GM18499 (cell line): ENCODE measurements around the gene KCMF1.

Experiments used
- ATAC-seq: cut with Tn5 transposase; IDR thresholded peaks from one replicate; pipeline ENCODE4 v1.9.1; 2021; ENCODE audit warnings: moderate number of reproducible peaks; ENCODE audit not compliant: insufficient read depth, unreplicated experiment

Gene KCMF1

DNA sequence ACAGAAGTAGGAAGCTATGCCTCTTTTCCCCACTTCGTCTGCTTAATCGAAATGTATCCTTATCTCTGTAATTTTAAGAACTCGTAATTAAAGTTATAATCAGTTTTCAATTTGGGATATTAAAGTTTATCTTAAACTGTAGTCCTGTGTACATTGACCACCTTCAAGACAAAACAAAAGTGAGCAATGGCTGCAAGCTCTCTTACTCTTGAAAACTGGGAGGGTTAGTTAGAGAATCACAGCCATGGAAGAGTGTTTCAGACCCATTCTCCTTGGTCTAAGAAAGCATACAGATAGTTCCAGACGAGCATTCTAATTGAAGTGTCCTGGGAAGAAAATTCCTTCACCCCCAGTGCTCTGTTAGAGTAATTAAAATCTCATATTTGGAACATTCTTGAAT, 2.0 kb downstream of the KCMF1 start:
- no peak for ATAC-seq

- no peak for ATAC-seq
Observed at GRCh38 chr2:84980263-84980983, 9.5 kb downstream of the KCMF1 start.

DNA sequence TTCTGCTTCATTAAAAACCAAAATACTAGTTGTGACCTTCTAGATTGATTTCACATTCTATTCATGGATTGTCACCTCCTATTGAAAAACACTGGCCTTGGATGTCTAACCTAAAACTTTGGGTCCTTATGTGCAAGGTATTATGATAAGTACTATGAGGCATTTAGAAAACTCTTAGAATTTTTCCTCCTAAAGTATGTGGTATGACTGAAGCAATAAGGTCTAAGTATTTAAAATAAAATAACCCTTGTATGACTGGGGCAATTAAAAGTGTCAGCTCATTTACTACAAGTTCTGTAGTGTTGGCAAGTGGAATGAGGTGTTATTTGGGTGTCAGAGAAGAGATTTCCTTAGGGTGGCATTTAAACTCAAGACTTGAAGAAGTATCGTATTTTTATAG, 15.1 kb downstream of the KCMF1 start:
- ATAC-seq = no peak

DNA sequence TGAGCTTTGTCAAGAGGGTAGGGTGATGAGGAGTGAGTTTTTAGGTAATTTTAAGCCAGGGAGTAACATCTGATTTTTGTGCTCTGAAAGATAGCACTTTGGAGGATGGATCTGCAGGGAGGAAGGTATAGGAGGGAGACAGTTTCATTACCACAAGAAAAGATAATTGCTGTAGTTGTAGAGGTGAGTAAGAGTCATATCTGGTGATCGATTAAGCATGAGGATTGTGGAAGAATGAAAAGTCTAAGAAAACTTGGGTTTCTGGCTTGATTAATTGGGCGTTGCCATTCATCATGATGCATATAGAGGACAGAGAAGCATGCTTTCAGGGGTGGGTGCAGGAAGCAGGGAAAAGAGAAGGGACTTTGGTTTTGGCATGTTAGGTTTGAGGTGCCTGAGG, 18.5 kb downstream of the KCMF1 start:
- no peak for ATAC-seq

GRCh38 chr2:84989927-84990326, 19.0 kb downstream of the KCMF1 start:
- ATAC-seq = no peak

DNA sequence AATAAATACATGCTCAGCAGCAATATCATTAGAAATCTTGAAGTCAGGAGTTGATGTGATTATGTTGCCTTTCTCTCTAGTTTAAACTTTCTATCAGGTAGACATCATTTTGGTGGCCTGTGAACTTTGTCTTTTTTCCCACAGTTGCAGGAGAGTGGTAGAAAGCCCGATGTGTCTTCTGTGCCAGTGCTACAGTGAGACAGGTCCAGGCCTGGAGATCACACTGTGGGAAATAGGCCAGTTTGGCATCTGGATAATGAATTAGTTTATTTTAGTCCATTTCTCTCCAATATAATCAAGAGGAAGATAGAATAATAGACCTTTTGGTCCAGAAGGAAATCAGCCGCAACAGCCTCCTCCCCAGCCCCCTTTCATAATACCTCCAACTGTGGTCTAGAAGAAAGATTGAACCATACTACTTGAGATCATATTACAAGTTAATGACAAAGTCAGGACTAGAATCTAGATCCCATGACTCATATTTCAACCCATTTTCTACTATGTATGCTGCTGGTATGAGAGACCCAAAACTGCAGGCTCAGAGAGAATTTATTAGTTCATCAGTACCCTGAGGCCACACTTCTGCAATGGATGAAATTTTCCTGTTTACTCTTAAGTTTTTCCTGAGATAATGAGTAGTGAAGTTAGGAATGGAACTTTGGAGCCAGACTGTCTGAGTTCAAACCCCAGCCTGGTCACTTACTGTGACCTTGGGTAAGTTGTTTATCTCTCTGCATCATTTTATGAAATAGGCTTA, 20.6 kb downstream of the KCMF1 start:
- ATAC-seq = no peak

DNA sequence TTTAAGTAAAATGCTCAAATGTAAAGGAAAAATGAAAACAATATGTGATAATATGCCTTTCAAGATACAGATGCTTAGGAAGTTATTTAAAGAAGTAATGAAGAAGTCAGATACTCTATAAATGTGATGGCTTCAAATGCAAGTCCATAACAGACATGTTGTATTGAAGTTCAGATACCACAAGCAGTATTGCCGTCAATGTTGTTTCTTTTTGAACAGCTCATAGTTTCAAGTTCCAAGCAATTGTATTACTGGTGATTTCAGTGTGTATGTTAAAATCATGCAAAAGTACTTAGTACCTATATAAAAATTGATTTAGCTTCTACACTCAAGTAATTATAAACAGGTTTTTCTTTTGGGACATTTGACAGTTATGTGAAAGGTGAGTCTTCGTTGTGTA, 24.9 kb downstream of the KCMF1 start:
- ATAC-seq = no peak

- no peak for ATAC-seq
Observed at GRCh38 chr2:84996909-84997308, 25.9 kb downstream of the KCMF1 start.

- no peak for ATAC-seq
Observed at GRCh38 chr2:84999553-84999955, 28.6 kb downstream of the KCMF1 start.

DNA sequence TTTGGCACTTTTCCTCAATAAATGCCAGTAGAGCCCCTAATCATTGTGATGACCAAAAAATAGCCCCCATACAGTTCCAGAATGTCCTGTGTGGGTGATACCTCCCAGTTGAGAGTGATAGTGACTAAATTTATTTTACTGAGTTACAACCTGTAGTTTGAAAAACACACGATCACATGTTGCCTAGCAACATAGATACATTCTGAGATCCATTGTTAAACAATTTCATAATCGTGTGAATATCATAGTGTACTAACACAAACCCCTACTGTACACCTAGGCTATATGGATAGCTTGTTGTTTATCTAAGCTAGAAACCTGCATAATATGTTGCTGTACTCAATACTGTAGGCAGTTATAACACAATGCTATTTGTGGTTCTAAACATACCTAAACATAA, 30.6 kb downstream of the KCMF1 start:
- ATAC-seq = no peak

DNA sequence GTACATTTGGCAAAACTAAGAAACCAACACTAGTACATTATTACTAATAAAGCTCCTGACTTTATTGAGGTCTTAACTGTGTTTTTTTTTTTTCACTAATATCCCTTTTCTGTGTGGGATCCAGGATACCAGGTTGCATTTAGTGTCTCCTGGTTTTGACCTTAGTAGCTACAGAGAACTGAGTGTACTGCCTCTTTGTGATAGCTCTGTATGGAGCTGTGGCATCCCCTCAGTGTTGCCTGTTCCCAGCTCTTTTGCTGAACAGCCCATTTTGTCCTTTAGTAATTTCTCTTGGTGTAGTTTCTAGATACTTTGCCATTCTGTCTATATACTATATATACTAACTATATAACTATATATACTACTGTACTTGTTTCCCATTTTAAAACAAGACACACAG, 31.6 kb downstream of the KCMF1 start:
- no peak for ATAC-seq

- ATAC-seq = no peak
Observed at GRCh38 chr2:85008252-85008651, 37.3 kb downstream of the KCMF1 start.

DNA sequence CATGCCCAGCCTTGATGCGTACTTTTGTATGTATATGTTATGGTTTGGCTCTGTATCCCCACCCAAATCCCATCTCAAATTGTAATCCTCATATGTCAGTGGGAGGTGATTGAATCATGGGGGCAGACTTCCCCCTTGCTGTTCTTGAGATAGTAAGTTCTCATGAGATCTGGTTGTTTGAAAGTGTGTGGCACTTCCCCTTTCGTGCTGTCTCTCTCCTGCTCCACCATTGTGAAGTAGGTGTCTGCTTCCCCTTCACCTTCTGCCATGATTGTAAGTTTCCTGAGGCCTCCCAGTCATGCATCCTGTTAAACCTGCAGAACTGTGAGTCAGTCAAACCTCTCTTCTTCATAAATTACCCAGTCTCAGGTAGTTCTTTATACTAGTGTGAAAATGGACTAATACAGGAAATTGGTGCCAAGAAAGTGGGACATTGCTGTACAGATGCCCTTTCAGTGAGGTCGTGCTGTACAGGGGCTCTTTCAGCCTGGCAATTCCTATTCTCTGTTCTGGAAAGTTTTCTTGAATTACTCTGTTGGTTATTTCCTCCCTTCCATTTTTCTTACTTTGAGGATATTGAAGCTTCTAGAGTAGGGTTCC, 38.2 kb downstream of the KCMF1 start:
- no peak for ATAC-seq

- no peak for ATAC-seq
Observed at GRCh38 chr2:85010404-85010803, 39.4 kb downstream of the KCMF1 start.

GRCh38 chr2:85011098-85011497, 40.1 kb downstream of the KCMF1 start:
- no peak for ATAC-seq

GRCh38 chr2:85011747-85012146, 40.8 kb downstream of the KCMF1 start:
- no peak for ATAC-seq

DNA sequence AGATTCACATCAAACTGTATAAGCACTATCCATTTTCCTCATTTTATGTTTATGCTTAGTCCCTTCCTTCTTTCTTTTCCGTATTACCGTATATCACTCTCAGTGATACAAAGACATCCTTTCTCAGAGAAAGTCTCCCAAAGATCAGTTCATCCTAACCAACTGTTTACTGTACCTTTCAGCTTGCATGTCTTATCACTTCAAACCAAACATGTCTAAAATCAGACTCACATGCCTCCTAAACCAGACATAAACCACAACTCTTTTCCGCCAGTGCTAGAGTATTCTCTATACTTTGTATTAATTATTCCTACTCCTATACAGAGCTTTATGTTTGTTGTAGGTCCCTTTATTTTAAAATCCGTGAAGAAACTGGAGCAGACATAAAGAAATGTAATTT, 41.5 kb downstream of the KCMF1 start:
- ATAC-seq = no peak

DNA sequence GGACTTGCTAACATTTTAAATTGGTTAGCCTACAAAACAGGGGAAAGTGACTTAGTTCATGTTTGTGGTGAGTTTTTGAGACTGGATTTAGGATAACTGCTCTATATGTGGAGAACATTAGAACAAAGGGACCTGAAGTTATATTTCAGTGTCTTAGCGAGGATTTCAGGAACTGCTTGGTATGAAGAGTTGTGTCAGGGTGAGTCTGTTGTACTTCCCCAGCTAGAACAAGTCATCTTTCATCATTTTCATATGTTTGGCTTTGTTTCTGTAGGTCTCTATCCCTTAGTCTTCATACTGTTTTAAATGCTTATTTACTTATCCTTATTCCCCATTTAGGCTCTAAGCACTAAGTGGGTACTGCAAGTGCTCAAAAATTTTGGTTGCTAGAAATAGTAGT, 41.9 kb downstream of the KCMF1 start:
- ATAC-seq = no peak

- ATAC-seq = no peak
Observed at GRCh38 chr2:85015653-85016360, 44.8 kb downstream of the KCMF1 start.

DNA sequence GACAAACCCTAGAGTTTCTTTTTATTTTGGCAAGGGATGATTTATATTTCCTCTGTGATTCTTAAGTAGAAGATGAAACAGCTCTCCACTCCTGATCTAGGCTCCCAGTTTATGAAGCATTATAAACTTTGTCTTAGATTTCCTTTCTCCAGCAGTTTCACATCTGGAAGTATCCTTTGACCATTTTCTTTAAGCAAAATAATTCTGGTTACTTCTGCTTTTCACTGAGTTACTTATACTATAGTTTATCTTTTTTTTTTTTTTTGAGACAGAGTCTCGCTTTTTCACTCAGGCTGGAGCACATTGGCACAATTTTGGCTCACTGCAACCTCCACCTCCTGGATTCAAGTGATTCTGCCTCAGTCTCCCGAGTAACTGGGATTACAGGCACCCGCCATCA, 45.5 kb downstream of the KCMF1 start:
- ATAC-seq = no peak
